Osteoblast (primary cell): Measurements from ENCODE around the gene PTPRD. TPM values are rescaled to one million over a fixed set of nuclear protein-coding genes. Genes with fewer than 3 reads are reported as not detected.

ENCODE experiments used
- DNase-seq: peaks from one replicate; pipeline ENCODE4 v3.0.0; 2011; ENCODE audit warnings: low spot score, mixed read lengths; ENCODE audit not compliant: insufficient read length; ENCODE audit errors: missing footprints
- H2AFZ ChIP-seq: 2 replicates; pipeline ENCODE4 v1.6.0; 2011; ENCODE audit warnings: mild to moderate bottlenecking, low read length
- H3K27ac ChIP-seq: 2 replicates; pipeline ENCODE4 v1.5.1; 2011; ENCODE audit warnings: mild to moderate bottlenecking, low read depth, low read length, moderate library complexity
- H3K27me3 ChIP-seq: 2 replicates; pipeline ENCODE4 v1.6.0; 2012; ENCODE audit warnings: mild to moderate bottlenecking, control low read depth, inconsistent platforms, low read length, moderate library complexity; ENCODE audit not compliant: insufficient read depth
- H3K36me3 ChIP-seq: 2 replicates; pipeline ENCODE4 v1.5.1; 2011; ENCODE audit warnings: mild to moderate bottlenecking, low read length, control low read depth, moderate library complexity; ENCODE audit not compliant: insufficient read depth
- H3K4me1 ChIP-seq: 2 replicates; pipeline ENCODE4 v1.5.1; 2011; ENCODE audit warnings: mild to moderate bottlenecking, low read length, control low read depth, moderate library complexity; ENCODE audit not compliant: insufficient read depth
- H3K4me2 ChIP-seq: 2 replicates; pipeline ENCODE4 v1.6.0; 2011; ENCODE audit warnings: mild to moderate bottlenecking, low read length; ENCODE audit not compliant: insufficient read depth
- H3K4me3 ChIP-seq: fragments of 200-600 bp; sonication (generic); 3 replicates; pipeline ENCODE4 v1.5.1; 2012; ENCODE audit warnings: mild to moderate bottlenecking, low read length, inconsistent platforms; ENCODE audit not compliant: insufficient read depth
- H3K79me2 ChIP-seq: 2 replicates; pipeline ENCODE4 v1.6.0; 2012; ENCODE audit warnings: mild to moderate bottlenecking, low read length, control low read depth, inconsistent platforms; ENCODE audit not compliant: insufficient read depth
- H3K9me3 ChIP-seq: 2 replicates; pipeline ENCODE4 v1.5.1; 2011; ENCODE audit warnings: low read depth, low read length, control low read depth
- H4K20me1 ChIP-seq: 2 replicates; pipeline ENCODE4 v1.6.0; 2012; ENCODE audit warnings: mild to moderate bottlenecking, low read length, control low read depth; ENCODE audit not compliant: insufficient read depth
- CTCF ChIP-seq: IDR thresholded peaks from 2 replicates; pipeline ENCODE4 v1.5.1; 2011; ENCODE audit warnings: mild to moderate bottlenecking, low read depth, low read length, moderate library complexity; ENCODE audit errors: extremely low read depth
- total RNA-seq: library from RNA; depleted of rRNA; stranded (reverse); fragments of >200 nt; gene quantifications from 2 replicates; pipeline ENCODE4 v1.2.3, GENCODE V29; 2012

The PTPRD gene
- total RNA-seq, 1 donor: 23.9 TPM

GRCh38 chr9:8637626-8638025 is 1975.2 kb downstream of the PTPRD start:
- Histone ChIP-seq H3K4me3 (no peak overlapping the region), H3K27me3 (no peaks in the 10 kb centered on the region), H4K20me1 (no peaks in the 10 kb centered on the region), H3K27ac (no peak overlapping the region), H2AFZ (no peak overlapping the region), H3K36me3 (no peaks in the 10 kb centered on the region), H3K79me2 (no peaks in the 10 kb centered on the region), H3K9me3 (no peaks in the 10 kb centered on the region), H3K4me2 (no peak overlapping the region), H3K4me1 (no peaks in the 10 kb centered on the region)
- no peak for DNase-seq
- TF ChIP-seq CTCF: no peak

DNA sequence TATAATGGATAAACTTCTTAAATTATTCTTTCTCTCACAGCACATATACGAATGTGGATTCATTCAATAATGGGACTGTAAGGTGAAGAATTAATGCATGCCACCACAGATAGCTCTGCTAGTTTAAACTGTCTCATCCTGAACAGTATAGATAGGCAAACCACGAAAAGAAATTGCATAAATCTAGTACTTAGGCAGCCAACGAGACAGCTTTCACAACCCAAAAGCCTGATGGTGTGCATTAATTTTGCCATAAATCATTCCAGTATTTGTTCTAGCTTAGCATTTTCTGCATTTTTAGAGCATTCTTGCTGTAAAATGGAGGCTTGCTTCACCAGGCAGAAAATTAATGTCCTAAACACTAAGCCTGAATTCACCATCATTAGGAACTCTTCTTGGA is 1979.0 kb downstream of the PTPRD start:
- Histone ChIP-seq H3K36me3 (no peaks in the 10 kb centered on the region), H4K20me1 (no peaks in the 10 kb centered on the region), H3K27me3 (no peaks in the 10 kb centered on the region), H3K4me3 (no peak overlapping the region), H3K27ac (no peak overlapping the region), H2AFZ (no peak overlapping the region), H3K79me2 (no peaks in the 10 kb centered on the region), H3K4me1 (no peaks in the 10 kb centered on the region), H3K9me3 (no peaks in the 10 kb centered on the region), H3K4me2 (no peak overlapping the region)
- DNase-seq: no peak
- TF ChIP-seq CTCF: no peak

DNA sequence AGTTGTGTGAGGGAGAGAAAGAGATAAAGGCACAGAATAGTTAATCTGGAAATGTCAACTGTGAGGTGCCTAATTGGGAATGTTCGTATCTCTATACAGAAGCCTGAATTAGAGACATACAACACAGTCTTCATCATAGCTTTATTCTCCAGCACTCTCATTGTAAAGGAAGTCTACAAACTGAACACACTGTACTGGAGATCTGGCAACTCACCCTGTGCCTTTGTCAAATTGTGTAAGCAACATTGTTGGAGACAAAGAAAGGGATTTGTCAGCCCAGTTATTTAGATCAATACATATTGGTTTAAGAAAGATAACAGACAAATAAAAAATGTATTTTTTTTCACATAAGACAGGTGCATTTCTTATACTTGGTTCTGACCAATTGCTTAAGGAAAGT is 1980.3 kb downstream of the PTPRD start:
- Histone ChIP-seq H3K27me3 (no peaks in the 10 kb centered on the region), H3K79me2 (no peaks in the 10 kb centered on the region), H2AFZ (no peak overlapping the region), H3K36me3 (no peaks in the 10 kb centered on the region), H3K9me3 (no peaks in the 10 kb centered on the region), H3K4me3 (no peak overlapping the region), H4K20me1 (no peaks in the 10 kb centered on the region), H3K27ac (no peak overlapping the region), H3K4me2 (no peak overlapping the region), H3K4me1 (no peaks in the 10 kb centered on the region)
- no peak for TF ChIP-seq CTCF
- DNase-seq: no peak

GRCh38 chr9:8628791-8629190 is 1984.0 kb downstream of the PTPRD start:
- Histone ChIP-seq H3K4me1 (no peaks in the 10 kb centered on the region), H3K27ac (no peak overlapping the region), H3K79me2 (no peaks in the 10 kb centered on the region), H3K4me3 (no peak overlapping the region), H3K36me3 (no peaks in the 10 kb centered on the region), H3K9me3 (no peaks in the 10 kb centered on the region), H3K27me3 (no peaks in the 10 kb centered on the region), H4K20me1 (no peaks in the 10 kb centered on the region), H2AFZ (no peak overlapping the region), H3K4me2 (no peak overlapping the region)
- DNase-seq: no peak
- TF ChIP-seq CTCF: no peak
